GM23248 (cell line): Measurements from ENCODE around the gene TAF1D. TPM values are rescaled to one million over a fixed set of nuclear protein-coding genes. Genes with fewer than 3 reads are reported as not detected.

ENCODE experiments used
- DNase-seq: peaks from one replicate; pipeline ENCODE4 v3.0.0-alpha.2; 2015
- H2AFZ ChIP-seq: fragments of 200-600 bp; sonication (generic); 2 replicates; pipeline ENCODE4 v1.6.1; 2016; ENCODE audit warnings: antibody characterized with exemption
- H3F3A ChIP-seq: fragments of 200-600 bp; sonication (generic); 2 replicates; pipeline ENCODE4 v1.6.1; 2016; ENCODE audit warnings: mild to moderate bottlenecking, antibody characterized with exemption, mixed run types; ENCODE audit not compliant: insufficient read depth
- H3K27ac ChIP-seq: fragments of 200-600 bp; sonication (generic); 2 replicates; pipeline ENCODE4 v1.5.1; 2016; ENCODE audit warnings: mild to moderate bottlenecking
- H3K27me3 ChIP-seq: fragments of 200-600 bp; sonication (generic); replicated peaks from 2 replicates; pipeline ENCODE4 v1.6.1; 2016; ENCODE audit warnings: mild to moderate bottlenecking; ENCODE audit not compliant: insufficient read depth
- H3K36me3 ChIP-seq: fragments of 200-600 bp; sonication (generic); 2 replicates; pipeline ENCODE4 v1.6.1; 2016; ENCODE audit warnings: low read depth, mild to moderate bottlenecking
- H3K4me1 ChIP-seq: fragments of 200-600 bp; sonication (generic); 2 replicates; pipeline ENCODE4 v1.6.1; 2016; ENCODE audit warnings: mild to moderate bottlenecking; ENCODE audit not compliant: insufficient read depth
- H3K4me2 ChIP-seq: fragments of 200-600 bp; sonication (generic); one replicate; pipeline ENCODE4 v1.6.1; 2016; ENCODE audit warnings: mild to moderate bottlenecking; ENCODE audit not compliant: unreplicated experiment
- H3K4me3 ChIP-seq: fragments of 200-600 bp; sonication (generic); 2 replicates; pipeline ENCODE4 v1.5.1; 2016; ENCODE audit warnings: mild to moderate bottlenecking
- H3K79me2 ChIP-seq: fragments of 200-600 bp; sonication (generic); 2 replicates; pipeline ENCODE4 v1.6.1; 2016; ENCODE audit warnings: mild to moderate bottlenecking; ENCODE audit not compliant: insufficient read depth
- H3K9ac ChIP-seq: fragments of 200-600 bp; sonication (generic); 2 replicates; pipeline ENCODE4 v1.6.1; 2016; ENCODE audit warnings: mild to moderate bottlenecking
- H3K9me2 ChIP-seq: fragments of 200-600 bp; sonication (generic); 2 replicates; pipeline ENCODE4 v1.6.1; 2016; ENCODE audit warnings: mixed run types, mild to moderate bottlenecking, moderate library complexity; ENCODE audit not compliant: insufficient read depth
- H3K9me3 ChIP-seq: fragments of 200-600 bp; sonication (generic); one replicate; pipeline ENCODE4 v1.6.1; 2017; ENCODE audit warnings: low read depth
- H4K20me1 ChIP-seq: fragments of 200-600 bp; sonication (generic); 2 replicates; pipeline ENCODE4 v1.6.0; 2016; ENCODE audit not compliant: insufficient read depth
- EZH2 ChIP-seq: fragments of 200-600 bp; sonication (generic); IDR thresholded peaks from 2 replicates; pipeline ENCODE4 v1.6.1; 2018; ENCODE audit warnings: antibody characterized with exemption, mild to moderate bottlenecking; ENCODE audit not compliant: insufficient read depth, poor library complexity, severe bottlenecking
- EZH2phosphoT487 ChIP-seq: fragments of 200-600 bp; sonication (generic); IDR thresholded peaks from 2 replicates; pipeline ENCODE4 v1.6.1; 2018; ENCODE audit warnings: antibody characterized with exemption, moderate library complexity, mild to moderate bottlenecking, low read depth; ENCODE audit not compliant: insufficient read depth
- WGBS, 2 experiments: methylation state at CpG; one replicate each; pipeline ENCODE4 v1.1.6; 2015 to 2017; ENCODE audit warnings: low lambda C conversion rate in 2 of 2, low coverage in 1 of 2; ENCODE audit errors: missing lambda C conversion rate in 2 of 2; 5-methylcytosine and 5-hydroxymethylcytosine counted together
- in situ Hi-C: fragments of 300-500 bp; cut with MboI; formaldehyde crosslinking; loops from 2 replicates; pipeline ENCODE4 v1.15.0; 2020
- polyA plus RNA-seq: library from polyadenylated mRNA; unstranded; fragments of >200 nt; fragmentation: Nextera tagmentation; extraction: Ambion mirVana; gene quantifications from 2 replicates; pipeline ENCODE4 v1.2.1, GENCODE V29; 2016
- total RNA-seq: library from RNA; depleted of rRNA; stranded (reverse); fragments of >200 nt; shearing (Covaris generic); gene quantifications from 2 replicates; pipeline ENCODE4 v1.2.3, GENCODE V29; 2014

Gene TAF1D
- total and polyA plus RNA-seq, 2 experiments from 2014 or later = 60.7 to 127 TPM

GRCh38 chr11:93737904-93738612 lies 3.2 kb downstream of the TAF1D start:
- H3K27ac ChIP-seq = peak overlapping the region; percentile 95
- H3K4me1 ChIP-seq = peaks cover 63% of the 10 kb centered on the region
- H3K4me3 ChIP-seq = peak overlapping the region; percentile 100
- H3K36me3 ChIP-seq = peaks cover 69% of the 10 kb centered on the region
- H3K9me3 ChIP-seq = no peaks in the 10 kb centered on the region
- peak; percentile 32 for DNase-seq
- no peaks in the 10 kb centered on the region for H3K9me2 ChIP-seq
- in situ Hi-C loops = no loop called here
- H3K79me2 ChIP-seq = peaks cover 95% of the 10 kb centered on the region
- peaks cover 83% of the 10 kb centered on the region for H3F3A ChIP-seq
- peaks cover 36% of the 10 kb centered on the region; the same call in 1 of the 2 replicates for H4K20me1 ChIP-seq
- peak overlapping the region; percentile 99 for H3K9ac ChIP-seq
- H2AFZ ChIP-seq = no peak overlapping the region
- TF ChIP-seq EZH2phosphoT487 (no peak), EZH2 (no peak)
- no peaks in the 10 kb centered on the region for H3K27me3 ChIP-seq
- WGBS, 2 experiments = 66% methylated on average over 6 of the region's 6 CpGs
- peak overlapping the region; percentile 95 for H3K4me2 ChIP-seq

- H3K4me1 ChIP-seq = peaks cover 56% of the 10 kb centered on the region
- DNase-seq = peak; percentile 43
- H4K20me1 ChIP-seq = peaks cover 36% of the 10 kb centered on the region; the same call in 1 of the 2 replicates
These were observed 5.2 kb downstream of the TAF1D start for GRCh38 chr11:93736129-93736528.

GRCh38 chr11:93735627-93736026 lies 5.7 kb downstream of the TAF1D start:
- H3K27ac ChIP-seq = peak overlapping the region; percentile 33; the same call in 1 of the 2 replicates
- H3K9ac ChIP-seq = peak overlapping the region; percentile 99; the same call in 1 of the 2 replicates
- peaks cover 36% of the 10 kb centered on the region; the same call in 1 of the 2 replicates for H4K20me1 ChIP-seq
- peaks cover 94% of the 10 kb centered on the region for H3K36me3 ChIP-seq
- peak overlapping the region; percentile 100; the same call in 1 of the 2 replicates for H3K4me3 ChIP-seq
- H3K79me2 ChIP-seq = peaks cover 81% of the 10 kb centered on the region
- no peaks in the 10 kb centered on the region for H3K9me3 ChIP-seq
- H3F3A ChIP-seq = peaks cover 99% of the 10 kb centered on the region
- H3K9me2 ChIP-seq = no peaks in the 10 kb centered on the region
- peak overlapping the region; percentile 95 for H3K4me2 ChIP-seq
- H3K4me1 ChIP-seq = peaks cover 56% of the 10 kb centered on the region
- in situ Hi-C loops = no loop called here
- 95 to 100% methylated on average over 1 of the region's 1 CpG for WGBS, 2 experiments
- no peaks in the 10 kb centered on the region for H3K27me3 ChIP-seq
- H2AFZ ChIP-seq = no peak overlapping the region
- DNase-seq = no peak
- no peak for TF ChIP-seq EZH2
- TF ChIP-seq EZH2phosphoT487 = no peak

More at GRCh38 chr11:93736129-93736528, 5.2 kb downstream of the TAF1D start:
- no peaks in the 10 kb centered on the region for H3K27me3 ChIP-seq
- H3K79me2 ChIP-seq = peaks cover 86% of the 10 kb centered on the region
- peak overlapping the region; percentile 95 for H3K4me2 ChIP-seq
- in situ Hi-C loops = no loop called here
- peaks cover 89% of the 10 kb centered on the region for H3K36me3 ChIP-seq
- peaks cover 98% of the 10 kb centered on the region for H3F3A ChIP-seq
- no peaks in the 10 kb centered on the region for H3K9me3 ChIP-seq
- H3K27ac ChIP-seq = peak overlapping the region; percentile 33; the same call in 1 of the 2 replicates
- no peak overlapping the region for H2AFZ ChIP-seq
- peak overlapping the region; percentile 100 for H3K4me3 ChIP-seq
- H3K9me2 ChIP-seq = no peaks in the 10 kb centered on the region
- no peak for TF ChIP-seq EZH2
- TF ChIP-seq EZH2phosphoT487 = no peak
- H3K9ac ChIP-seq = peak overlapping the region; percentile 99; the same call in 1 of the 2 replicates

GRCh38 chr11:93734427-93735222 lies 6.7 kb downstream of the TAF1D start:
- TF ChIP-seq EZH2phosphoT487 (no peak), EZH2 (no peak)
- Histone ChIP-seq H3K9me2 (no peaks in the 10 kb centered on the region), H3K27me3 (no peaks in the 10 kb centered on the region), H3K27ac (peak overlapping the region; percentile 33; the same call in 1 of the 2 replicates), H3K9me3 (no peaks in the 10 kb centered on the region), H3K9ac (peak overlapping the region; percentile 37), H3K4me2 (peak overlapping the region; percentile 17), H3F3A (peaks cover 100% of the 10 kb centered on the region), H4K20me1 (peaks cover 34% of the 10 kb centered on the region; the same call in 1 of the 2 replicates), H3K4me3 (peak overlapping the region; percentile 12), H2AFZ (no peak overlapping the region), H3K79me2 (peaks cover 71% of the 10 kb centered on the region), H3K4me1 (peaks cover 56% of the 10 kb centered on the region), H3K36me3 (peaks cover 100% of the 10 kb centered on the region)
- in situ Hi-C loops = no loop called here
- 93 to 97% methylated on average over 1 of the region's 1 CpG for WGBS, 2 experiments
- no peak for DNase-seq
